ENCODE measurements around the gene ZNF69.
"Not testable (repeated sequence)": the region's sequence is repeated elsewhere in the genome, so short reads cannot be mapped to it uniquely, and the experiment has no call there.

ZNF69 gene

GRCh38 chr19:11881151-11881800 is 6.3 kb upstream of the ZNF69 start:
- no peak overlapping the region for H3K23ac ChIP-seq (ENCODE audit: low read length in 2 of 2)

GRCh38 chr19:11882606-11883005 is 5.0 kb upstream of the ZNF69 start:
- no CpG with 5 or more reads among the region's 2 CpGs for WGBS
- H3K23ac ChIP-seq (ENCODE audit: low read length in 2 of 2) = no peak overlapping the region
- H3K36me3 ChIP-seq (ENCODE audit: control insufficient read depth in 1 of 2, insufficient read depth in 2 of 2, low read depth in 1 of 2, low read length in 2 of 2) = no peaks in the 10 kb centered on the region
- no peak overlapping the region for H3K9ac ChIP-seq (ENCODE audit: low read length)
- H4K8ac ChIP-seq (ENCODE audit: low read length) = no peak overlapping the region
- H4K91ac ChIP-seq (ENCODE audit: low read length) = no peak overlapping the region
- H2BK15ac ChIP-seq (ENCODE audit: low read depth, poor library complexity, severe bottlenecking) = no peak overlapping the region
- no peak overlapping the region for H2AK5ac ChIP-seq (ENCODE audit: low read length, severe bottlenecking)
- no peak overlapping the region for H3K14ac ChIP-seq (ENCODE audit: low read length in 2 of 2)
- no peak overlapping the region for H3K4me2 ChIP-seq (ENCODE audit: low read length, poor library complexity, severe bottlenecking)
- H3K4me1 ChIP-seq (ENCODE audit: control insufficient read depth, insufficient read depth, low read depth, low read length) = peaks cover 3% of the 10 kb centered on the region
- no peak overlapping the region for H3K27ac ChIP-seq (ENCODE audit: low read length, poor library complexity, severe bottlenecking)
- no peak overlapping the region for H3K4me3 ChIP-seq (ENCODE audit: insufficient read depth in 1 of 2, low read depth in 1 of 2, low read length in 2 of 2)
- no peak overlapping the region for H2BK5ac ChIP-seq (ENCODE audit: low read depth, low read length, poor library complexity, severe bottlenecking)
- no peak overlapping the region for H3K18ac ChIP-seq (ENCODE audit: low read depth in 1 of 2, low read length in 2 of 2)
- H2AFZ ChIP-seq (ENCODE audit: low read depth, low read length) = no peak overlapping the region
- H3K79me1 ChIP-seq (replicated peaks; ENCODE audit: low read length, poor library complexity, severe bottlenecking) = no peaks in the 10 kb centered on the region
- no peak for DNase-seq
- H3K27me3 ChIP-seq (ENCODE audit: control insufficient read depth in 1 of 2, insufficient read depth in 1 of 2, low read length in 2 of 2) = peaks cover 0 to 6% of the 10 kb centered on the region in 2 experiments
- no peak overlapping the region for H2BK12ac ChIP-seq (ENCODE audit: low read length in 2 of 2)
- no peak overlapping the region for H3K4ac ChIP-seq (ENCODE audit: low read depth in 1 of 2, low read length in 2 of 2)
- no peak overlapping the region for H2BK120ac ChIP-seq (ENCODE audit: low read depth, low read length)
- H3K9me3 ChIP-seq (ENCODE audit: control insufficient read depth, low read length) = no peaks in the 10 kb centered on the region

More at GRCh38 chr19:11881151-11881800, 6.3 kb upstream of the ZNF69 start:
- peaks cover 0 to 6% of the 10 kb centered on the region in 2 experiments for H3K27me3 ChIP-seq (ENCODE audit: control insufficient read depth in 1 of 2, insufficient read depth in 1 of 2, low read length in 2 of 2)
- peak overlapping the region in 1 of 2 experiments; percentile 16 for H3K4me3 ChIP-seq (ENCODE audit: insufficient read depth in 1 of 2, low read depth in 1 of 2, low read length in 2 of 2)
- no peak overlapping the region for H3K27ac ChIP-seq (ENCODE audit: low read length, poor library complexity, severe bottlenecking)
- no peak overlapping the region for H2BK120ac ChIP-seq (ENCODE audit: low read depth, low read length)
- H4K8ac ChIP-seq (ENCODE audit: low read length) = no peak overlapping the region
- no peak overlapping the region for H3K4me2 ChIP-seq (ENCODE audit: low read length, poor library complexity, severe bottlenecking)
- H2BK5ac ChIP-seq (ENCODE audit: low read depth, low read length, poor library complexity, severe bottlenecking) = no peak overlapping the region
- no peak overlapping the region for H3K4ac ChIP-seq (ENCODE audit: low read depth in 1 of 2, low read length in 2 of 2)
- H2AK5ac ChIP-seq (ENCODE audit: low read length, severe bottlenecking) = no peak overlapping the region
- no peak overlapping the region for H3K14ac ChIP-seq (ENCODE audit: low read length in 2 of 2)
- H3K36me3 ChIP-seq (ENCODE audit: control insufficient read depth in 1 of 2, insufficient read depth in 2 of 2, low read depth in 1 of 2, low read length in 2 of 2) = no peaks in the 10 kb centered on the region
- no peak overlapping the region for H3K18ac ChIP-seq (ENCODE audit: low read depth in 1 of 2, low read length in 2 of 2)
- no peak overlapping the region for H2BK12ac ChIP-seq (ENCODE audit: low read length in 2 of 2)
- no peaks in the 10 kb centered on the region for H3K79me1 ChIP-seq (replicated peaks; ENCODE audit: low read length, poor library complexity, severe bottlenecking)
- no peak overlapping the region for H2AFZ ChIP-seq (ENCODE audit: low read depth, low read length)
- H3K9ac ChIP-seq (ENCODE audit: low read length) = no peak overlapping the region
- no peaks in the 10 kb centered on the region for H3K9me3 ChIP-seq (ENCODE audit: control insufficient read depth, low read length)
- no peak overlapping the region for H4K91ac ChIP-seq (ENCODE audit: low read length)
- no peak overlapping the region for H2BK15ac ChIP-seq (ENCODE audit: low read depth, poor library complexity, severe bottlenecking)
- 18% methylated on average over 10 of the region's 10 CpGs for WGBS
- DNase-seq = peak; percentile 68
- no peaks in the 10 kb centered on the region for H3K4me1 ChIP-seq (ENCODE audit: control insufficient read depth, insufficient read depth, low read depth, low read length)

- peak overlapping the region; percentile 29 for H2BK120ac ChIP-seq (ENCODE audit: low read depth, low read length)
- H3K18ac ChIP-seq (ENCODE audit: low read depth in 1 of 2, low read length in 2 of 2) = peak overlapping the region in 1 of 2 experiments; percentile 13
- H4K91ac ChIP-seq (ENCODE audit: low read length) = no peak overlapping the region
- peak overlapping the region; percentile 77 for H3K4me2 ChIP-seq (ENCODE audit: low read length, poor library complexity, severe bottlenecking)
- H3K4me3 ChIP-seq (ENCODE audit: insufficient read depth in 1 of 2, low read depth in 1 of 2, low read length in 2 of 2) = peak overlapping the region in 1 of 2 experiments; percentile 88
- peak overlapping the region; percentile 30 for H2AFZ ChIP-seq (ENCODE audit: low read depth, low read length)
- H3K9me3 ChIP-seq (ENCODE audit: control insufficient read depth, low read length) = no peaks in the 10 kb centered on the region
- H2BK15ac ChIP-seq (ENCODE audit: low read depth, poor library complexity, severe bottlenecking) = no peak overlapping the region
- no peak overlapping the region for H2AK5ac ChIP-seq (ENCODE audit: low read length, severe bottlenecking)
- whole genome bisulfite sequencing = 50% methylated on average over 7 of the region's 7 CpGs
- H3K4ac ChIP-seq (ENCODE audit: low read depth in 1 of 2, low read length in 2 of 2) = no peak overlapping the region
- peak overlapping the region; percentile 43 for H3K27ac ChIP-seq (ENCODE audit: low read length, poor library complexity, severe bottlenecking)
- DNase-seq = no peak
- peaks cover 3% of the 10 kb centered on the region for H3K4me1 ChIP-seq (ENCODE audit: control insufficient read depth, insufficient read depth, low read depth, low read length)
- no peak overlapping the region for H2BK5ac ChIP-seq (ENCODE audit: low read depth, low read length, poor library complexity, severe bottlenecking)
- H3K79me1 ChIP-seq (replicated peaks; ENCODE audit: low read length, poor library complexity, severe bottlenecking) = peaks cover 8% of the 10 kb centered on the region
- H3K36me3 ChIP-seq (ENCODE audit: control insufficient read depth in 1 of 2, insufficient read depth in 2 of 2, low read depth in 1 of 2, low read length in 2 of 2) = peaks cover 0 to 12% of the 10 kb centered on the region in 2 experiments
- peaks cover 0 to 3% of the 10 kb centered on the region in 2 experiments for H3K27me3 ChIP-seq (ENCODE audit: control insufficient read depth in 1 of 2, insufficient read depth in 1 of 2, low read length in 2 of 2)
- no peak overlapping the region for H3K23ac ChIP-seq (ENCODE audit: low read length in 2 of 2)
- H4K8ac ChIP-seq (ENCODE audit: low read length) = peak overlapping the region; percentile 30
- H3K14ac ChIP-seq (ENCODE audit: low read length in 2 of 2) = no peak overlapping the region
- peak overlapping the region; percentile 83 for H3K9ac ChIP-seq (ENCODE audit: low read length)
- H2BK12ac ChIP-seq (ENCODE audit: low read length in 2 of 2) = no peak overlapping the region
Observed at GRCh38 chr19:11887234-11887610, 360 bp upstream of the ZNF69 start.

GRCh38 chr19:11889901-11890300 is 2.3 kb downstream of the ZNF69 start:
- not testable (repeated sequence) for H4K91ac ChIP-seq (ENCODE audit: low read length); H3K27ac ChIP-seq (ENCODE audit: low read length, poor library complexity, severe bottlenecking); H3K14ac ChIP-seq (ENCODE audit: low read length in 2 of 2); H2AK5ac ChIP-seq (ENCODE audit: low read length, severe bottlenecking); H2BK15ac ChIP-seq (ENCODE audit: low read depth, poor library complexity, severe bottlenecking); H3K4me1 ChIP-seq (ENCODE audit: control insufficient read depth, insufficient read depth, low read depth, low read length); H2BK120ac ChIP-seq (ENCODE audit: low read depth, low read length); H4K8ac ChIP-seq (ENCODE audit: low read length); H3K9me3 ChIP-seq (ENCODE audit: control insufficient read depth, low read length); H3K27me3 ChIP-seq (ENCODE audit: control insufficient read depth in 1 of 2, insufficient read depth in 1 of 2, low read length in 2 of 2); H3K4me2 ChIP-seq (ENCODE audit: low read length, poor library complexity, severe bottlenecking); DNase-seq; H3K23ac ChIP-seq (ENCODE audit: low read length in 2 of 2); H3K4me3 ChIP-seq (ENCODE audit: insufficient read depth in 1 of 2, low read depth in 1 of 2, low read length in 2 of 2); H2BK12ac ChIP-seq (ENCODE audit: low read length in 2 of 2); H3K9ac ChIP-seq (ENCODE audit: low read length); H3K18ac ChIP-seq (ENCODE audit: low read depth in 1 of 2, low read length in 2 of 2); H3K4ac ChIP-seq (ENCODE audit: low read depth in 1 of 2, low read length in 2 of 2); H2AFZ ChIP-seq (ENCODE audit: low read depth, low read length); H2BK5ac ChIP-seq (ENCODE audit: low read depth, low read length, poor library complexity, severe bottlenecking)
- H3K36me3 ChIP-seq (ENCODE audit: control insufficient read depth in 1 of 2, insufficient read depth in 2 of 2, low read depth in 1 of 2, low read length in 2 of 2) = peaks cover 0 to 29% of the 10 kb centered on the region in 2 experiments
- WGBS = 56% methylated on average over 6 of the region's 6 CpGs
- peaks cover 24% of the 10 kb centered on the region for H3K79me1 ChIP-seq (replicated peaks; ENCODE audit: low read length, poor library complexity, severe bottlenecking)
